Esophagus squamous epithelium (tissue), 4 donors: Measurements from ENCODE around the gene TSEN2.
A peak's percentile ranks its signal among the peaks of the same experiment; 100 is the strongest.

Source experiments
- CTCF ChIP-seq, 6 experiments: fragments of 450-650 bp in 4 of 6; fragments of 200-600 bp in 2 of 6; sonication (generic) in 2 of 6; IDR thresholded peaks; one replicate each; pipeline ENCODE4 v1.5.1; 2016 to 2019; ENCODE audit warnings: antibody characterized with exemption in 6 of 6, mild to moderate bottlenecking in 4 of 6, moderate library complexity in 4 of 6
- POLR2A ChIP-seq, 4 donors: fragments of 450-650 bp; IDR thresholded peaks; one replicate each; pipeline ENCODE4 v1.6.1; 2017; ENCODE audit warnings: antibody characterized with exemption in 4 of 4, mild to moderate bottlenecking in 4 of 4, moderate library complexity in 3 of 4

GRCh38 chr3:12578742-12579141 is 94.5 kb downstream of the TSEN2 start:
- peak in 1 of 6 experiments; percentile 7 for TF ChIP-seq CTCF (IDR thresholded peaks at IDR 0.05)
- no peak for TF ChIP-seq POLR2A (IDR thresholded peaks at IDR 0.05)
